ENCODE measurements around the gene IPPK. TPM values are rescaled to one million over a fixed set of nuclear protein-coding genes. Genes with fewer than 3 reads are reported as not detected.

IPPK gene
- total RNA-seq (7.7 and 11.1 TPM in 2 replicates), polyA plus RNA-seq (16.4 and 18.5 TPM in 2 replicates), polyA minus RNA-seq (ENCODE audit: low replicate concordance) (36.6 and 64.1 TPM in 2 replicates)
- 6.2 and 7.9 TPM in 2 replicates for polyA plus RNA-seq (2012)

- TF ChIP-seq EZH2 (IDR thresholded peaks at IDR 0.05; ENCODE audit: low read length, missing control alignments), result no peak
- no peak for TF ChIP-seq CTCF (conservative IDR thresholded peaks at IDR 0.05 in 1 of 2, IDR thresholded peaks at IDR 0.05 in 1 of 2; ENCODE audit: low read depth in 1 of 2, low read length in 2 of 2)
- peaks cover 40% of the 10 kb centered on the region for H3K79me2 ChIP-seq (ENCODE audit: control insufficient read depth, insufficient read depth, low read length)
- H3K4me1 ChIP-seq (ENCODE audit: control insufficient read depth, extremely low read depth, insufficient read depth, low read length), result peaks cover 3% of the 10 kb centered on the region
- peak within 1 kb of the TSS; percentile 82 for H2AFZ ChIP-seq (ENCODE audit: low read length)
- H3K27me3 ChIP-seq (ENCODE audit: control insufficient read depth, insufficient read depth, low read length), result no peaks in the 10 kb centered on the region
- H3K9me3 ChIP-seq (ENCODE audit: control insufficient read depth, insufficient read depth, low read depth, low read length), result no peaks in the 10 kb centered on the region
- peak within 1 kb of the TSS; percentile 94 for H3K9ac ChIP-seq (ENCODE audit: insufficient read depth, low read length)
- DNase-seq (ENCODE audit: low read depth in 2 of 2), result peak; percentile 99
- H4K20me1 ChIP-seq (ENCODE audit: control insufficient read depth, extremely low read depth, insufficient read depth, low read length), result no peaks in the 10 kb centered on the region
- H3K27ac ChIP-seq (ENCODE audit: insufficient read depth, low read length), result peak within 1 kb of the TSS; percentile 95
- H3K36me3 ChIP-seq (ENCODE audit: control insufficient read depth, insufficient read depth, low read length), result peaks cover 4% of the 10 kb centered on the region
- H3K4me2 ChIP-seq (ENCODE audit: extremely low read depth, insufficient read depth, low read length), result peak within 1 kb of the TSS; percentile 73
- H3K4me3 ChIP-seq (replicated peaks in 1 of 4; ENCODE audit: control extremely low read depth in 1 of 4, insufficient read depth in 1 of 4, low read depth in 3 of 4, low read length in 4 of 4), result peak within 1 kb of the TSS; percentile 71 to 99 (median 84)
Measured at GRCh38 chr9:92669890-92670708, at the start of gene IPPK. IPPK (minus strand) TSS chr9:92670131; CDS start chr9:92669988, 143 bp downstream.

- Histone ChIP-seq H3K9me3 (ENCODE audit: control insufficient read depth, insufficient read depth, low read depth, low read length) (no peaks in the 10 kb centered on the region), H4K20me1 (ENCODE audit: control insufficient read depth, extremely low read depth, insufficient read depth, low read length) (no peaks in the 10 kb centered on the region), H3K36me3 (ENCODE audit: control insufficient read depth, insufficient read depth, low read length) (peaks cover 40% of the 10 kb centered on the region), H3K79me2 (ENCODE audit: control insufficient read depth, insufficient read depth, low read length) (no peaks in the 10 kb centered on the region), H3K27ac (ENCODE audit: insufficient read depth, low read length) (no peak overlapping the region), H3K9ac (ENCODE audit: insufficient read depth, low read length) (no peak overlapping the region), H2AFZ (ENCODE audit: low read length) (no peak overlapping the region), H3K4me1 (ENCODE audit: control insufficient read depth, extremely low read depth, insufficient read depth, low read length) (no peaks in the 10 kb centered on the region), H3K4me2 (ENCODE audit: extremely low read depth, insufficient read depth, low read length) (no peak overlapping the region), H3K27me3 (ENCODE audit: control insufficient read depth, insufficient read depth, low read length) (no peaks in the 10 kb centered on the region), H3K4me3 (replicated peaks in 1 of 4; ENCODE audit: control extremely low read depth in 1 of 4, insufficient read depth in 1 of 4, low read depth in 3 of 4, low read length in 4 of 4) (no peak overlapping the region)
- TF ChIP-seq CTCF (conservative IDR thresholded peaks at IDR 0.05 in 1 of 2, IDR thresholded peaks at IDR 0.05 in 1 of 2; ENCODE audit: low read depth in 1 of 2, low read length in 2 of 2) (no peak), EZH2 (IDR thresholded peaks at IDR 0.05; ENCODE audit: low read length, missing control alignments) (no peak)
- DNase-seq (ENCODE audit: low read depth in 2 of 2), result no peak
Measured at GRCh38 chr9:92719028-92719647, 49.2 kb upstream of the IPPK start.

Data from fibroblast of lung (primary cell).